Esophagus squamous epithelium (tissue), 5 donors: ENCODE measurements around the gene FNDC3B. TPM values are rescaled to one million over a fixed set of nuclear protein-coding genes. Genes with fewer than 3 reads are reported as not detected.

Experiments
- DNase-seq: peaks from one replicate; lab custom pipeline; 2025; lab: John Stamatoyannopoulos, UW
- H3K27ac ChIP-seq, 4 donors: fragments of 200-600 bp; sonication (generic); one replicate each; pipeline ENCODE4 v1.5.1; 2016 to 2019; ENCODE audit warnings: mild to moderate bottlenecking in 1 of 4
- H3K27me3 ChIP-seq, 4 donors: fragments of 200-600 bp; sonication (generic); 1 replicate in 3 of 4; 2 replicates in 1 of 4; pipeline versions ENCODE4 v1.5.1 to v1.6.0; 2017 to 2021; ENCODE audit warnings: antibody characterized with exemption in 1 of 4
- H3K36me3 ChIP-seq, 3 donors: fragments of 200-600 bp; sonication (generic); one replicate each; pipeline ENCODE4 v1.5.1; 2016 to 2019
- H3K4me1 ChIP-seq, 3 donors: fragments of 200-600 bp; sonication (generic); one replicate each; pipeline ENCODE4 v1.5.1; 2017 to 2019
- H3K4me3 ChIP-seq, 4 donors: fragments of 200-600 bp; sonication (generic); 1 replicate in 3 of 4; 2 replicates in 1 of 4; pipeline ENCODE4 v1.5.1; 2016 to 2019; ENCODE audit warnings: mild to moderate bottlenecking in 2 of 4, moderate library complexity in 1 of 4
- H3K9me3 ChIP-seq, 3 donors: fragments of 200-600 bp; sonication (generic); one replicate each; pipeline ENCODE4 v1.5.1; 2016 to 2019
- CTCF ChIP-seq, 6 experiments: fragments of 450-650 bp in 4 of 6; fragments of 200-600 bp in 2 of 6; sonication (generic) in 2 of 6; IDR thresholded peaks; one replicate each; pipeline ENCODE4 v1.5.1; 2016 to 2019; ENCODE audit warnings: antibody characterized with exemption in 6 of 6, mild to moderate bottlenecking in 4 of 6, moderate library complexity in 4 of 6
- POLR2A ChIP-seq, 4 donors: fragments of 450-650 bp; IDR thresholded peaks; one replicate each; pipeline ENCODE4 v1.6.1; 2017; ENCODE audit warnings: antibody characterized with exemption in 4 of 4, mild to moderate bottlenecking in 4 of 4, moderate library complexity in 3 of 4
- WGBS, 2 donors: methylation state at CpG; one replicate each; pipeline ENCODE4 v1.1.5; 2018; 5-methylcytosine and 5-hydroxymethylcytosine counted together
- intact Hi-C: fragments of 100-400 bp; cut with DNase I; formaldehyde crosslinking; loops from one replicate; pipeline ENCODE4 v1.15.0; 2022
- total RNA-seq, 4 donors: library from RNA; depleted of rRNA; stranded (reverse); fragments of >200 nt; gene quantifications; one replicate each; pipeline ENCODE4 v1.1.0, GENCODE V29; 2016
- donor health status: DM: yes; HTN: yes; CAD: no.

The FNDC3B gene
- total RNA-seq, 4 donors from 2014 or later: 7.7 to 44.3 (median 20.4) TPM

- Histone ChIP-seq H3K27me3 (no peaks in the 10 kb centered on the region), H3K4me1 (peaks cover 0 to 37% (median 12%) of the 10 kb centered on the region in 3 donors), H3K27ac (no peak overlapping the region), H3K4me3 (no peak overlapping the region), H3K36me3 (peaks cover 0 to 53% (median 0%) of the 10 kb centered on the region in 3 donors), H3K9me3 (no peaks in the 10 kb centered on the region)
- TF ChIP-seq POLR2A (IDR thresholded peaks at IDR 0.05): no peak
- TF ChIP-seq CTCF (IDR thresholded peaks at IDR 0.05): no peak
- no peak for DNase-seq
- intact Hi-C loops: no loop called here
- 66 to 68% methylated on average over 6 of the region's 6 CpGs for WGBS, 2 donors
Measured at GRCh38 chr3:172312001-172312400, 272.6 kb downstream of the FNDC3B start.

GRCh38 chr3:172312711-172313110 lies 273.3 kb downstream of the FNDC3B start:
- no peak for TF ChIP-seq POLR2A (IDR thresholded peaks at IDR 0.05)
- TF ChIP-seq CTCF (IDR thresholded peaks at IDR 0.05): no peak
- DNase-seq: no peak
- H3K27ac ChIP-seq: no peak overlapping the region
- peaks cover 0 to 49% (median 0%) of the 10 kb centered on the region in 3 donors for H3K36me3 ChIP-seq
- H3K4me3 ChIP-seq: no peak overlapping the region
- no peaks in the 10 kb centered on the region for H3K9me3 ChIP-seq
- intact Hi-C loops: no loop called here
- H3K27me3 ChIP-seq: no peaks in the 10 kb centered on the region
- WGBS, 2 donors: 67 to 80% methylated on average over 5 of the region's 5 CpGs
- H3K4me1 ChIP-seq: peaks cover 3 to 44% (median 14%) of the 10 kb centered on the region in 3 donors

- Histone ChIP-seq H3K4me3 (no peak overlapping the region), H3K27me3 (no peaks in the 10 kb centered on the region), H3K9me3 (no peaks in the 10 kb centered on the region), H3K36me3 (peaks cover 0 to 40% (median 0%) of the 10 kb centered on the region in 3 donors), H3K4me1 (peaks cover 8 to 53% (median 23%) of the 10 kb centered on the region in 3 donors), H3K27ac (no peak overlapping the region)
- TF ChIP-seq POLR2A (IDR thresholded peaks at IDR 0.05): no peak
- TF ChIP-seq CTCF (IDR thresholded peaks at IDR 0.05): no peak
- intact Hi-C loops: no loop called here
- no peak for DNase-seq
- WGBS, 2 donors: 46 to 54% methylated on average over 3 of the region's 3 CpGs
Measured at GRCh38 chr3:172313671-172314070, 274.3 kb downstream of the FNDC3B start.

- Histone ChIP-seq H3K36me3 (peaks cover 0 to 32% (median 0%) of the 10 kb centered on the region in 3 donors), H3K27me3 (no peaks in the 10 kb centered on the region), H3K4me3 (no peak overlapping the region), H3K4me1 (peaks cover 8 to 63% (median 23%) of the 10 kb centered on the region in 3 donors), H3K9me3 (no peaks in the 10 kb centered on the region), H3K27ac (peak overlapping the region in 1 of 4 donors; percentile 36)
- 85 to 96% methylated on average over 7 to 8 of the region's 8 CpGs for WGBS, 2 donors
- intact Hi-C loops: no loop called here
- TF ChIP-seq CTCF (IDR thresholded peaks at IDR 0.05): no peak
- no peak for TF ChIP-seq POLR2A (IDR thresholded peaks at IDR 0.05)
- no peak for DNase-seq
Measured at GRCh38 chr3:172314591-172315160, 275.3 kb downstream of the FNDC3B start.

- intact Hi-C loops: no loop called here
- Histone ChIP-seq H3K9me3 (no peaks in the 10 kb centered on the region), H3K36me3 (peaks cover 0 to 32% (median 0%) of the 10 kb centered on the region in 3 donors), H3K27ac (peak overlapping the region in 3 of 4 donors; percentile 6 to 36 (median 33)), H3K4me1 (peaks cover 8 to 71% (median 26%) of the 10 kb centered on the region in 3 donors), H3K4me3 (no peak overlapping the region), H3K27me3 (no peaks in the 10 kb centered on the region)
- 61 to 64% methylated on average over 11 of the region's 11 CpGs for WGBS, 2 donors
- no peak for DNase-seq
- TF ChIP-seq POLR2A (IDR thresholded peaks at IDR 0.05): no peak
- no peak for TF ChIP-seq CTCF (IDR thresholded peaks at IDR 0.05)
Measured at GRCh38 chr3:172315401-172316091, 276.2 kb downstream of the FNDC3B start.
